Measurements from ENCODE around the gene NKX2-1.

GRCh38 chr14:36524874-36525745 is 5.1 kb upstream of the NKX2-1 start:
- TF ChIP-seq CTCF (IDR thresholded peaks at IDR 0.05) (peak; percentile 42 to 69 (median 56)), POLR2A (IDR thresholded peaks at IDR 0.05) (no peak)

All from right lobe of liver (tissue), 4 donors.